ENCODE results near the gene TMEM196.

Gene TMEM196

DNA sequence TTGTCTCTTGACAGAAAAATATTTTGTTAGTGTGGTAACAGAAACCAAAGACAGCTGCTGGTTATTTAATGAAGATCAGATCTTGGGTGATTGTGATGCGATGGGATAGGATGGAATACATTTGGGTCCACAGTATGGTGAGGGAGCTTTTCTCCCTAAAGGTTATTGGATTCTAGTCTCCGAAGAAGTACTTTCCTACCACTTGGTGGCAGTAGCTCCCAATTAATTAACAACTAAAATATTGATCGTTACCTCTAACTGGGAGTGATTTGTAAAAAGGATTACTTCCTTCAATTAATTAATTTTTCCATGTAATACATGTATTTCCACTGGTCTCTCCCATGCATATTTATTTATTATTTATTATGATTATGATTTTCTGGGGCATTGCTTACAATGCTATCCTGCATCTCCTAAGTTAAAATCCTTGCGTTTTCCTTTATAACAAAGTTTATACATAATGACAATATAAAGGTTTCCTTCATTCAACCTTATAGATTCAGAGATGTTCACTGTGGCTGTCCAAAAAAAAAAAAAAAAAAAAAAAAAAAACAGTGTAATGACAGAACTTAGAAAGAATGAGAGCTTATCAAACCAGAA, 25.6 kb downstream of the TMEM196 start:
- TF ChIP-seq, protein P1, sequence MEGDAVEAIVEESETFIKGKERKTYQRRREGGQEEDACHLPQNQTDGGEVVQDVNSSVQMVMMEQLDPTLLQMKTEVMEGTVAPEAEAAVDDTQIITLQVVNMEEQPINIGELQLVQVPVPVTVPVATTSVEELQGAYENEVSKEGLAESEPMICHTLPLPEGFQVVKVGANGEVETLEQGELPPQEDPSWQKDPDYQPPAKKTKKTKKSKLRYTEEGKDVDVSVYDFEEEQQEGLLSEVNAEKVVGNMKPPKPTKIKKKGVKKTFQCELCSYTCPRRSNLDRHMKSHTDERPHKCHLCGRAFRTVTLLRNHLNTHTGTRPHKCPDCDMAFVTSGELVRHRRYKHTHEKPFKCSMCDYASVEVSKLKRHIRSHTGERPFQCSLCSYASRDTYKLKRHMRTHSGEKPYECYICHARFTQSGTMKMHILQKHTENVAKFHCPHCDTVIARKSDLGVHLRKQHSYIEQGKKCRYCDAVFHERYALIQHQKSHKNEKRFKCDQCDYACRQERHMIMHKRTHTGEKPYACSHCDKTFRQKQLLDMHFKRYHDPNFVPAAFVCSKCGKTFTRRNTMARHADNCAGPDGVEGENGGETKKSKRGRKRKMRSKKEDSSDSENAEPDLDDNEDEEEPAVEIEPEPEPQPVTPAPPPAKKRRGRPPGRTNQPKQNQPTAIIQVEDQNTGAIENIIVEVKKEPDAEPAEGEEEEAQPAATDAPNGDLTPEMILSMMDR (conservative IDR thresholded peaks at IDR 0.05): peak; percentile 80

DNA sequence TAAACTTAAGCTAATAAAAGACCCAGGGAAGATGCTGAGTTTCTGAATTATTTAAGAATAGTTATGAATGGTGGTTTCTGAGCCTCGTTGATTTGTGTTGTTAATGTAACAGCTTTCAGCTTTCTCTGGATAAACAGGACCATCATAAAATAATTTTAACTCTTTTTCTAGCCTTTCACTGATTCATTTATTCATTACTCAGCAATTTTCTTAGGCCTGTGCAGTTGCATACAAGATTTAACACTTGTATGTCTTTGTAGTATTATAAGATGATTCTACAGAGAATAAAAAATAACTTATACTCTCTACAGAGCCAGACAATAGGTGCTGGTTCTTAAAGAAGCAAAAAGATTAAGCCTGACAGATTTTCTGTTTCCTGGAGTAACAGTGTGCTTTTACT, 29.3 kb downstream of the TMEM196 start:
- TF ChIP-seq, protein P1 (conservative IDR thresholded peaks at IDR 0.05): no peak
- no peak overlapping the region for H3K27ac ChIP-seq

More for the DNA sequence above, 25.6 kb downstream of the TMEM196 start:
- no peak overlapping the region for H3K27ac ChIP-seq

DNA sequence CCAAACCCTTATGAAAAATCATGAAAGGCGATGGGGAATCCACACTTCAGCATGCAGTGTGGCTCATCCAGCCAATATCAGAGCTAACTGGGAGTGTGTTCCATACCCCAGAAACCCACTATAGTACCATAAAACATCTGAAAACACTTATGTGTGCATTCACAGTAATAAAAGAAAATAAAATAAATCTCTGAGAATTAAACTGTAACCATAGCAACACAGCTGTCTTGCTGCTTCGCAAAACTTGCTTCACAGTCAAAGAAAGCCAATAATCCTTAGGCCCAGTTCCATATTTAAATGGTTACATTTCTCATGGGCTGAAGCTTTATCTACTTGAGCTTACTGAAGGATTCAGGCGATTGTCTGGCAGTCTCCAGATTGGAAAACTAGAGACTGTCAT, 44.7 kb downstream of the TMEM196 start:
- TF ChIP-seq, protein P1 (conservative IDR thresholded peaks at IDR 0.05): no peak

DNA sequence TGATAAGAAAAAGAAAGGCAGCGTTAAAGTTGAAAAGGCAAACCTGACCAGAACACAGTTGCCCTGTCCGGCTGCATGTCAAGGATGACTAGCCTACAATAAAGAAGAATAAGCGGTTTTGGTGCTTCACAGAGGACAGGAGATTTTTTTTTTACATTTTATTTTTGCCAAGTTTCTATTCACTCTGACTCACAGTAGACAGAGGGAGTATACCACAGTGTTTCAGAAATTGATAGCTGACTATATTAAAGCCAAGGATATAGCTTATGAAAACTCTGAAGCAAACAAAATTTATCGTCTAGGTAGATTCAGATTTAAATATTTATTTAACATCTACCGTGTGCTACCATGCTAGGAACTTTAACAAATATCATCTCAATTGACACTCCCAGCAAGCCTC, 47.6 kb downstream of the TMEM196 start:
- TF ChIP-seq, protein P1 (conservative IDR thresholded peaks at IDR 0.05): no peak
- H3K27ac ChIP-seq: no peak overlapping the region

More for the DNA sequence above, 44.7 kb downstream of the TMEM196 start:
- no peak overlapping the region for H3K27ac ChIP-seq

DNA sequence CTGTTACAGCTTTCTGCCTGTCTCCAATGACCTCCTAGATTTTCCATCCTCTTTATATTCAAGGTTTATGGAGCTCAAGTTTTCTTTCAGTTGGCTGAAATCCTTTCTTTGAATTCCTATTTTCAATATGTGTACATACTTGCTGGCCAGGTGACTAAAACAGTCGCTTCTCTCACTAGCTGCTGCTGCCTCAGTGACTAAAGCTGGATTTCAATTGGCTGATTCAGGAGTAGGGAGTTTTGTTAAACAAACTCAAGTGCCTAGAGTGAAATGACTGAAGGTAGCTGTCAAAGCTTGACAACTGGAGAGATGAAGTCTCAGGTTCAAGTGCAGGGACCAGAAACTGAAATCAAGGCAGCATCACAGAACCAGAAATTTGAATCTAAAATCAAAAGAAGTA, 57.9 kb downstream of the TMEM196 start:
- TF ChIP-seq, protein P1 (conservative IDR thresholded peaks at IDR 0.05): no peak
- no peak overlapping the region for H3K27ac ChIP-seq

DNA sequence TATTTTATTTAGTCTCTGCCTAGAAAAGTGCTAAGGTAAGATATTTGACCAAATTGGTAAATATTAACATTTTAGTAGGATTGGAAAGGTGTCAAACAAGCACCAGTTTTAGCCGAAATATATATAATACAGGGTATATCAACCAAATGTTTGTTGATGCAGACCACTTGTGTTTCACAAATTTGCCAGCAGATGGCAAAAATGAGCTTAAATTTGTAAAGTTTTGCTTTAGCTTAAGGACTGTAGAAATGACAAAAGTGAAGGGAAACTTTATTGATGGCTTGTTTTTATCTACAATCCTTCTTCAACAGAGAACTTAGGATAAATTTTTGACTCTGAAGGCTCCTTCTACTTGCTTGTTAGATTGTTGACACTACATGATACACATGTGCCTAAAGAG, 59.7 kb downstream of the TMEM196 start:
- no peak overlapping the region for H3K27ac ChIP-seq
- TF ChIP-seq, protein P1 (conservative IDR thresholded peaks at IDR 0.05): peak; percentile 68

DNA sequence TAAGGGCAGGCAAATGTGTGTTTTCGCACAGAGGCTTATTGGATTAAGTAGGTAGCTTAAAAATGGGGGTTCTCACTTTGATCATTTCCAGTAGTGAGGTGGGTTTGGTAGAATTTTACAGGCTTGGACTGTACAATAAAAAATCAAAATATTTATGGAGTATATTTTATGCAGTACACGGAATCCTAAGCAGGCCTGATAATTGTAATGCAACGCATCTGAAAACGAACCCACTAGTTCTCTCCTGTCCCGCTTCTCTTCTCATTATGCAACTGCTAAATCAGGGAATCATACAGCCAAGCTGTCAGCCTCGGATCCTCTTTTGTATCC, 64.2 kb downstream of the TMEM196 start:
- TF ChIP-seq, protein P1 (conservative IDR thresholded peaks at IDR 0.05): peak; percentile 59
- peak overlapping the region; percentile 66; the same call in 1 of the 2 replicates for H3K27ac ChIP-seq
